IMR-90 (cell line): ENCODE measurements around the gene PRSS56. TPM values are rescaled to one million over a fixed set of nuclear protein-coding genes. Genes with fewer than 3 reads are reported as not detected.

Source experiments
- ATAC-seq: fragments of 200-7000 bp; cut with Tn5 transposase; 2 replicates; pipeline ENCODE4 v1.9.1; 2020; ENCODE audit warnings: low read depth, mild to moderate bottlenecking, moderate library complexity
- BruUV-seq: library from RNA; stranded (reverse); fragments of 400-500 nt; replicated peaks from 2 replicates; lab custom pipeline; 2021; lab: Mats Ljungman, UMichigan
- CTCF ChIA-PET: fragments of 300-600 bp; formaldehyde crosslinking; extraction: SDS; loops from one replicate; lab custom pipeline; 2021; ENCODE audit warnings: antibody characterized with exemption; lab: Yijun Ruan, JAX
- POLR2A ChIA-PET: fragments of 300-600 bp; sonication (Branson Sonifier 250); formaldehyde crosslinking; loops from one replicate; lab custom pipeline; 2022; ENCODE audit warnings: antibody characterized with exemption; ENCODE audit not compliant: unreplicated experiment; lab: Charles Lee
- DNase-seq: peaks from one replicate; pipeline ENCODE4 v3.0.0; 2013
- H2AFZ ChIP-seq: replicated peaks from 2 replicates; pipeline ENCODE3; 2013; ENCODE audit warnings: low read length, mild to moderate bottlenecking; ENCODE audit not compliant: poor library complexity
- H2AK5ac ChIP-seq: 2 replicates; pipeline ENCODE4 v1.6.1; 2013; ENCODE audit warnings: low read depth, low read length, inconsistent platforms
- H2AK9ac ChIP-seq: replicated peaks from 2 replicates; pipeline ENCODE3; 2013; ENCODE audit warnings: mild to moderate bottlenecking, low read depth, low read length, moderate library complexity; ENCODE audit not compliant: poor library complexity
- H2BK120ac ChIP-seq: 2 replicates; pipeline ENCODE4 v1.6.1; 2013; ENCODE audit warnings: low read depth, low read length, inconsistent platforms
- H2BK15ac ChIP-seq: 3 replicates; pipeline ENCODE4 v1.6.1; 2013; ENCODE audit warnings: low read depth, low read length, inconsistent platforms
- H2BK20ac ChIP-seq: 2 replicates; pipeline ENCODE4 v1.6.1; 2013; ENCODE audit warnings: low read depth, mild to moderate bottlenecking, inconsistent platforms, low read length, moderate library complexity
- H2BK5ac ChIP-seq: 2 replicates; pipeline ENCODE4 v1.6.1; 2013; ENCODE audit warnings: mild to moderate bottlenecking, low read depth, low read length, inconsistent platforms; ENCODE audit not compliant: poor library complexity, severe bottlenecking
- H3K14ac ChIP-seq: replicated peaks from 2 replicates; pipeline ENCODE4 v1.6.1; 2013; ENCODE audit warnings: low read depth, low read length, inconsistent platforms
- H3K18ac ChIP-seq: 2 replicates; pipeline ENCODE4 v1.6.1; 2013; ENCODE audit warnings: low read depth, low read length, control low read depth
- H3K23ac ChIP-seq: 2 replicates; pipeline ENCODE4 v1.6.1; 2013; ENCODE audit warnings: low read depth, low read length, inconsistent platforms
- H3K27ac ChIP-seq: 2 replicates; pipeline ENCODE4 v1.5.1; 2013; ENCODE audit warnings: mild to moderate bottlenecking, control low read depth, low read length; ENCODE audit not compliant: insufficient read depth
- H3K27me3 ChIP-seq: 2 replicates; pipeline ENCODE4 v1.6.1; 2013; ENCODE audit warnings: low read length; ENCODE audit not compliant: control insufficient read depth, insufficient read depth
- H3K36me3 ChIP-seq: 2 replicates; pipeline ENCODE4 v1.6.1; 2013; ENCODE audit warnings: low read length, mixed read lengths; ENCODE audit not compliant: control insufficient read depth, insufficient read depth
- H3K4ac ChIP-seq: 2 replicates; pipeline ENCODE4 v1.6.1; 2013; ENCODE audit warnings: low read depth, low read length, inconsistent platforms
- H3K4me1 ChIP-seq: 2 replicates; pipeline ENCODE4 v1.6.1; 2013; ENCODE audit warnings: low read length, mixed read lengths; ENCODE audit not compliant: control insufficient read depth, insufficient read depth
- H3K4me2 ChIP-seq: 2 replicates; pipeline ENCODE4 v1.6.1; 2013; ENCODE audit warnings: low read depth, mild to moderate bottlenecking, control low read depth, low read length, moderate library complexity
- H3K4me3 ChIP-seq: 2 replicates; pipeline ENCODE4 v1.5.1; 2013; ENCODE audit warnings: low read depth, mild to moderate bottlenecking, control low read depth, low read length, moderate library complexity; ENCODE audit not compliant: insufficient read depth
- H3K56ac ChIP-seq: 2 replicates; pipeline ENCODE4 v1.6.1; 2013; ENCODE audit warnings: low read length, inconsistent platforms; ENCODE audit not compliant: insufficient read depth; ENCODE audit errors: extremely low read depth
- H3K79me1 ChIP-seq, 2 experiments: 2 replicates each; pipeline ENCODE4 v1.6.1; 2013; ENCODE audit warnings: low read length in 2 of 2, inconsistent platforms in 1 of 2, low read depth in 1 of 2
- H3K9ac ChIP-seq: 2 replicates; pipeline ENCODE4 v1.6.1; 2013; ENCODE audit warnings: low read depth, low read length, control low read depth
- H3K9me1 ChIP-seq: 2 replicates; pipeline ENCODE4 v1.6.1; 2013; ENCODE audit warnings: low read length, inconsistent platforms; ENCODE audit not compliant: insufficient read depth
- H3K9me3 ChIP-seq: 2 replicates; pipeline ENCODE4 v1.6.1; 2013; ENCODE audit warnings: low read length; ENCODE audit not compliant: control insufficient read depth, insufficient read depth
- H4K20me1 ChIP-seq: 2 replicates; pipeline ENCODE4 v1.6.1; 2013; ENCODE audit warnings: low read length, inconsistent platforms; ENCODE audit not compliant: insufficient read depth
- H4K5ac ChIP-seq: 2 replicates; pipeline ENCODE4 v1.6.1; 2013; ENCODE audit warnings: mild to moderate bottlenecking, low read depth, low read length, control low read depth
- H4K8ac ChIP-seq, 2 experiments: 2 replicates each; pipeline ENCODE4 v1.6.1; 2013; ENCODE audit warnings: low read depth in 2 of 2, low read length in 2 of 2, control low read depth in 1 of 2, inconsistent platforms in 1 of 2
- H4K91ac ChIP-seq: 2 replicates; pipeline ENCODE4 v1.6.1; 2013; ENCODE audit warnings: low read depth, low read length, inconsistent platforms; ENCODE audit not compliant: insufficient read depth
- BHLHE40 ChIP-seq: fragments of 150-350 bp; IDR thresholded peaks from 2 replicates; pipeline ENCODE4 v1.6.1; 2016; ENCODE audit warnings: mild to moderate bottlenecking, low read depth, low read length
- CEBPB ChIP-seq: IDR thresholded peaks from 2 replicates; pipeline ENCODE4 v1.6.1; 2012; ENCODE audit warnings: low read depth, low read length, improper control_type of control experiment
- CHD1 ChIP-seq: IDR thresholded peaks from 2 replicates; pipeline ENCODE4 v1.6.1; 2012; ENCODE audit warnings: low read depth, low read length, improper control_type of control experiment
- CTCF ChIP-seq: conservative IDR thresholded peaks from 2 replicates; pipeline ENCODE4 v1.5.1; 2012; ENCODE audit warnings: mild to moderate bottlenecking, low read depth, low read length, improper control_type of control experiment
- ELK1 ChIP-seq: fragments of 150-350 bp; IDR thresholded peaks from 2 replicates; pipeline ENCODE4 v1.6.1; 2016; ENCODE audit warnings: low read depth, mild to moderate bottlenecking, low read length, moderate library complexity, borderline replicate concordance
- FOS ChIP-seq: fragments of 150-350 bp; IDR thresholded peaks from 2 replicates; pipeline ENCODE4 v1.6.1; 2016; ENCODE audit warnings: low read depth, low read length
- MAZ ChIP-seq: IDR thresholded peaks from 2 replicates; pipeline ENCODE4 v1.6.1; 2012; ENCODE audit warnings: low read depth, mild to moderate bottlenecking, low read length, improper control_type of control experiment, moderate library complexity, borderline replicate concordance
- MXI1 ChIP-seq: IDR thresholded peaks from 2 replicates; pipeline ENCODE4 v1.6.1; 2012; ENCODE audit warnings: low read depth, mild to moderate bottlenecking, low read length, moderate library complexity, borderline replicate concordance
- NFE2L2 ChIP-seq: fragments of 150-350 bp; IDR thresholded peaks from 2 replicates; pipeline ENCODE4 v1.6.1; 2016; ENCODE audit warnings: low read depth, mild to moderate bottlenecking, low read length
- POLR2A ChIP-seq: IDR thresholded peaks from 2 replicates; pipeline ENCODE4 v1.6.1; 2012; ENCODE audit warnings: mild to moderate bottlenecking, low read depth, low read length
- RAD21 ChIP-seq: IDR thresholded peaks from 2 replicates; pipeline ENCODE4 v1.6.1; 2012; ENCODE audit warnings: low read length, improper control_type of control experiment
- RCOR1 ChIP-seq: IDR thresholded peaks from 2 replicates; pipeline ENCODE4 v1.6.1; 2012; ENCODE audit warnings: mild to moderate bottlenecking, low read length, improper control_type of control experiment; ENCODE audit not compliant: insufficient replicate concordance
- RFX5 ChIP-seq: IDR thresholded peaks from 2 replicates; pipeline ENCODE4 v1.8.0; 2012; ENCODE audit warnings: low read depth, mild to moderate bottlenecking, low read length, moderate library complexity
- SMC3 ChIP-seq: fragments of 150-350 bp; IDR thresholded peaks from 2 replicates; pipeline ENCODE4 v1.6.1; 2016; ENCODE audit warnings: low read depth, mild to moderate bottlenecking, antibody characterized with exemption, low read length, moderate library complexity
- USF2 ChIP-seq: fragments of 150-350 bp; IDR thresholded peaks from 2 replicates; pipeline ENCODE4 v1.6.1; 2017; ENCODE audit warnings: mild to moderate bottlenecking, antibody characterized with exemption, low read length, low read depth
- WGBS, 2 experiments: methylation state at CpG; one replicate each; pipeline versions ENCODE4 v1.1.5 to v1.1.7; 2013; ENCODE audit warnings: missing lambda C conversion rate in 2 of 2; ENCODE audit not compliant: insufficient read length in 1 of 2; ENCODE audit errors: extremely low coverage in 2 of 2; 5-methylcytosine and 5-hydroxymethylcytosine counted together
- dilution Hi-C: fragments of 300-500 bp; cut with HindIII; formaldehyde crosslinking; loops from one replicate; pipeline ENCODE4 v1.14.3; 2018; ENCODE audit warnings: low sequenced_read_pairs; ENCODE audit not compliant: unreplicated experiment
- in situ Hi-C: fragments of 300-500 bp; cut with MboI; formaldehyde crosslinking; loops from 3 replicates; pipeline ENCODE4 v1.14.3; 2019; ENCODE audit warnings: low sequenced_read_pairs, inconsistent platforms, mixed read lengths
- intact Hi-C: fragments of 100-400 bp; cut with micrococcal nuclease; formaldehyde crosslinking; loops from 2 replicates; pipeline ENCODE4 v1.10.0; 2022
- polyA plus RNA-seq, 3 experiments: library from polyadenylated mRNA; depleted of rRNA; stranded (reverse); fragments of >200 nt; gene quantifications; 2 replicates each; pipeline ENCODE4 v1.2.3, GENCODE V29; 2012; ENCODE audit warnings: low replicate concordance in 1 of 3
- total RNA-seq: library from RNA; depleted of rRNA; stranded (reverse); fragments of >200 nt; gene quantifications from 2 replicates; pipeline ENCODE4 v1.2.3, GENCODE V29; 2012

PRSS56 gene
- total and polyA plus RNA-seq, 2 of the 4 experiments (the other 2 are of a cell fraction): not detected

- Histone ChIP-seq H4K8ac (no peak overlapping the region), H4K20me1 (no peaks in the 10 kb centered on the region), H3K27ac (no peak overlapping the region), H3K14ac (no peak overlapping the region), H2BK20ac (no peak overlapping the region), H3K4me1 (no peaks in the 10 kb centered on the region), H3K56ac (no peak overlapping the region), H3K9ac (no peak overlapping the region), H2AK5ac (no peak overlapping the region), H3K9me3 (no peaks in the 10 kb centered on the region), H3K79me1 (no peaks in the 10 kb centered on the region), H3K4me2 (no peak overlapping the region), H4K91ac (no peak overlapping the region), H2AK9ac (no peak overlapping the region), H3K4me3 (no peak overlapping the region), H2BK5ac (no peak overlapping the region), H3K27me3 (peaks cover 46% of the 10 kb centered on the region), H3K18ac (no peak overlapping the region), H2BK120ac (no peak overlapping the region), H3K9me1 (no peaks in the 10 kb centered on the region), H3K23ac (no peak overlapping the region), H2AFZ (no peak overlapping the region), H3K36me3 (no peaks in the 10 kb centered on the region), H4K5ac (no peak overlapping the region), H2BK15ac (no peak overlapping the region), H3K4ac (no peak overlapping the region)
- 57% methylated on average over 17 of the region's 21 CpGs; no CpG with 5 or more reads in 1 of the 2 experiments for WGBS, 2 experiments
- DNase-seq (no peak), ATAC-seq (no peak)
- BruUV-seq: no TSS peak
- dilution Hi-C loops (no loop called here), in situ Hi-C loops (no loop called here), intact Hi-C loops (no loop called here)
- ChIA-PET CTCF (no interaction called here), POLR2A (no interaction called here)
- TF ChIP-seq POLR2A: no peak
- no peak for TF ChIP-seq RAD21
- TF ChIP-seq CHD1: no peak
- TF ChIP-seq NFE2L2: no peak
- TF ChIP-seq RFX5: no peak
- TF ChIP-seq CTCF: no peak
- no peak for TF ChIP-seq USF2
- TF ChIP-seq SMC3: no peak
- no peak for TF ChIP-seq MXI1
- no peak for TF ChIP-seq MAZ
- TF ChIP-seq CEBPB: no peak
- TF ChIP-seq FOS: no peak
- TF ChIP-seq BHLHE40: no peak
- no peak for TF ChIP-seq ELK1
- TF ChIP-seq RCOR1: no peak
These were observed 40.6 kb upstream of the PRSS56 start for GRCh38 chr2:232479341-232480200.
